Gastroesophageal sphincter (tissue), 4 donors: ENCODE measurements around the gene GMDS. TPM values are rescaled to one million over a fixed set of nuclear protein-coding genes. Genes with fewer than 3 reads are reported as not detected.

Source experiments
- ATAC-seq: fragments of 150-250 bp; one replicate; pipeline ENCODE4 v1.9.1; 2016; ENCODE audit warnings: mild to moderate bottlenecking, moderate library complexity
- H3K27ac ChIP-seq, 4 donors: fragments of 200-600 bp; sonication (generic) in 3 of 4; 1 replicate in 3 of 4; 2 replicates in 1 of 4; pipeline ENCODE4 v1.5.1; 2016 to 2019
- H3K27me3 ChIP-seq: fragments of 200-600 bp; sonication (generic); one replicate; pipeline ENCODE4 v1.5.1; 2019
- H3K36me3 ChIP-seq, 2 donors: fragments of 200-600 bp; sonication (generic); one replicate each; pipeline ENCODE4 v1.5.1; 2019; ENCODE audit warnings: control low read depth in 1 of 2
- H3K4me1 ChIP-seq, 3 donors: fragments of 200-600 bp; sonication (generic); 1 replicate in 2 of 3; 2 replicates in 1 of 3; pipeline ENCODE4 v1.5.1; 2016 to 2019; ENCODE audit warnings: control low read depth in 2 of 3
- H3K4me3 ChIP-seq, 2 donors: fragments of 200-600 bp; sonication (generic); one replicate each; pipeline ENCODE4 v1.5.1; 2019; ENCODE audit warnings: mild to moderate bottlenecking in 1 of 2, moderate library complexity in 1 of 2
- H3K9me3 ChIP-seq, 3 donors: fragments of 200-600 bp; sonication (generic); one replicate each; pipeline ENCODE4 v1.5.1; 2017 to 2019; ENCODE audit warnings: control low read depth in 2 of 3
- EP300 ChIP-seq: sonication (generic); formaldehyde crosslinking; IDR thresholded peaks from one replicate; pipeline ENCODE4 v1.6.1; 2017; ENCODE audit warnings: antibody characterized with exemption, mild to moderate bottlenecking
- POLR2A ChIP-seq, 2 donors: fragments of 450-650 bp; IDR thresholded peaks; one replicate each; pipeline ENCODE4 v1.6.1; 2017; ENCODE audit warnings: antibody characterized with exemption in 2 of 2, mild to moderate bottlenecking in 2 of 2, moderate library complexity in 1 of 2
- POLR2AphosphoS5 ChIP-seq: sonication (generic); formaldehyde crosslinking; IDR thresholded peaks from one replicate; pipeline ENCODE4 v1.6.1; 2017; ENCODE audit warnings: antibody characterized with exemption
- WGBS, 2 donors: methylation state at CpG; one replicate each; pipeline ENCODE4 v1.1.5; 2018; ENCODE audit warnings: low coverage in 1 of 2; 5-methylcytosine and 5-hydroxymethylcytosine counted together
- total RNA-seq, 4 donors: library from RNA; depleted of rRNA; stranded (reverse); fragments of >200 nt; gene quantifications; one replicate each; pipeline ENCODE4 v1.1.0, GENCODE V29; 2016
- TF ChIP-seq, protein P1 (sequence below), 4 experiments: fragments of 200-600 bp in 2 of 4; fragments of 450-650 bp in 2 of 4; sonication (generic) in 1 of 4; IDR thresholded peaks; one replicate each; pipeline ENCODE4 v1.5.1; 2017 to 2019; ENCODE audit warnings: antibody characterized with exemption in 4 of 4, mild to moderate bottlenecking in 2 of 4, moderate library complexity in 2 of 4

Gene GMDS
- total RNA-seq, 4 donors from 2014 or later, result 5.0 to 14.7 (median 6.4) TPM

GRCh38 chr6:1949538-1949937, 295.9 kb downstream of the GMDS start:
- H3K36me3 ChIP-seq, result no peaks in the 10 kb centered on the region
- no peaks in the 10 kb centered on the region for H3K9me3 ChIP-seq
- H3K4me1 ChIP-seq, result no peaks in the 10 kb centered on the region
- no peak overlapping the region for H3K27ac ChIP-seq
- no peaks in the 10 kb centered on the region for H3K27me3 ChIP-seq
- WGBS, 2 donors, result 83 to 93% methylated on average over 2 of the region's 2 CpGs
- no peak for ATAC-seq
- no peak for TF ChIP-seq POLR2A (IDR thresholded peaks at IDR 0.05)
- TF ChIP-seq EP300, result no peak
- H3K4me3 ChIP-seq, result no peak overlapping the region

DNA sequence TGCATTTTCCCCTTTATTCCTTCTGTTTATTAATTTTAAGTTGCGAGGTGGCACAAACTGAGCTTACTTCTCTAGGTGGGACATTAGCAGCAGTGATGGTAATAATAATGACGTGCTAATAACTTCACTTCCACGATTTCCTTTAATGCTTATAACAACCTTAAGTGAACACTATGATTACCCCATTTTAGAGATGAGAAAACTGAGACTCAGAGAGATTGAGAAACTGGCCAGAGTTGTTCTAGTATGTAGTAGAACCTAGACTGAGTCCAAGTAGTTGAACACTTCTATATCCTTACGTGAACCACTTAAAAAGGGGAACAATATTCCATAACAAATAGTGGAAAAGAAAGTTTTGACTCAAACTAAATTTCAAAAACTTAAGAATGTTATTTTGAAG, 297.5 kb downstream of the GMDS start:
- 94 to 100% methylated on average over 3 to 4 of the region's 4 CpGs for WGBS, 2 donors

DNA sequence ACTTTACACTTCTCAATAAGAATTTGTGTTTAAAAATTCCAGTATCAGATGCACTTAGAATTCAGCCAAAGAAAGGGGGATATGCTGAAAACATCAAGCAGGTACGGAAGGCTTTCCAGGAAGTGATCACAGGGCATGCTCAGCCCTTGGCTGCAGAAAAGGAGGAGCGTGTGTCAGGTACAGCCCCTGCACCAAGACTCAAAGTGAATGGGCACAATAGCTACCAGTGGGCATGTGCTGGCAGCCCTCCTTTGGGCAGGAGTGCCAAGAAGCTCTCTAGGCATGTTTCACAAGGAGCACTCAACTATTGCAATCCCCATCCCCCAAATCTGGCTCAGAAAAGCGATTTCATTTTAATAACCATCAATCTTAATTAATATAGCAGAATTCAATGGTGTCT, 298.8 kb downstream of the GMDS start:
- no peaks in the 10 kb centered on the region for H3K9me3 ChIP-seq
- 79 to 89% methylated on average over 2 to 3 of the region's 3 CpGs for WGBS, 2 donors
- no peaks in the 10 kb centered on the region for H3K27me3 ChIP-seq
- no peak for ATAC-seq
- no peak overlapping the region for H3K27ac ChIP-seq
- no peaks in the 10 kb centered on the region for H3K36me3 ChIP-seq
- no peaks in the 10 kb centered on the region for H3K4me1 ChIP-seq
- TF ChIP-seq POLR2A (IDR thresholded peaks at IDR 0.05), result no peak
- no peak overlapping the region for H3K4me3 ChIP-seq

More for the DNA sequence above, 297.5 kb downstream of the GMDS start:
- TF ChIP-seq, protein P1, sequence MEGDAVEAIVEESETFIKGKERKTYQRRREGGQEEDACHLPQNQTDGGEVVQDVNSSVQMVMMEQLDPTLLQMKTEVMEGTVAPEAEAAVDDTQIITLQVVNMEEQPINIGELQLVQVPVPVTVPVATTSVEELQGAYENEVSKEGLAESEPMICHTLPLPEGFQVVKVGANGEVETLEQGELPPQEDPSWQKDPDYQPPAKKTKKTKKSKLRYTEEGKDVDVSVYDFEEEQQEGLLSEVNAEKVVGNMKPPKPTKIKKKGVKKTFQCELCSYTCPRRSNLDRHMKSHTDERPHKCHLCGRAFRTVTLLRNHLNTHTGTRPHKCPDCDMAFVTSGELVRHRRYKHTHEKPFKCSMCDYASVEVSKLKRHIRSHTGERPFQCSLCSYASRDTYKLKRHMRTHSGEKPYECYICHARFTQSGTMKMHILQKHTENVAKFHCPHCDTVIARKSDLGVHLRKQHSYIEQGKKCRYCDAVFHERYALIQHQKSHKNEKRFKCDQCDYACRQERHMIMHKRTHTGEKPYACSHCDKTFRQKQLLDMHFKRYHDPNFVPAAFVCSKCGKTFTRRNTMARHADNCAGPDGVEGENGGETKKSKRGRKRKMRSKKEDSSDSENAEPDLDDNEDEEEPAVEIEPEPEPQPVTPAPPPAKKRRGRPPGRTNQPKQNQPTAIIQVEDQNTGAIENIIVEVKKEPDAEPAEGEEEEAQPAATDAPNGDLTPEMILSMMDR (IDR thresholded peaks at IDR 0.05), result no peak
- TF ChIP-seq POLR2AphosphoS5 (no peak), EP300 (no peak), POLR2A (IDR thresholded peaks at IDR 0.05) (no peak)
- H3K4me3 ChIP-seq, result no peak overlapping the region
- H3K9me3 ChIP-seq, result no peaks in the 10 kb centered on the region
- no peaks in the 10 kb centered on the region for H3K4me1 ChIP-seq
- no peaks in the 10 kb centered on the region for H3K36me3 ChIP-seq
- ATAC-seq, result no peak
- H3K27ac ChIP-seq, result no peak overlapping the region
- H3K27me3 ChIP-seq, result no peaks in the 10 kb centered on the region

- TF ChIP-seq, protein P1 (IDR thresholded peaks at IDR 0.05), result no peak
- no peak for TF ChIP-seq EP300
- TF ChIP-seq POLR2AphosphoS5, result no peak
These were observed 300.1 kb downstream of the GMDS start for GRCh38 chr6:1945235-1945832.

DNA sequence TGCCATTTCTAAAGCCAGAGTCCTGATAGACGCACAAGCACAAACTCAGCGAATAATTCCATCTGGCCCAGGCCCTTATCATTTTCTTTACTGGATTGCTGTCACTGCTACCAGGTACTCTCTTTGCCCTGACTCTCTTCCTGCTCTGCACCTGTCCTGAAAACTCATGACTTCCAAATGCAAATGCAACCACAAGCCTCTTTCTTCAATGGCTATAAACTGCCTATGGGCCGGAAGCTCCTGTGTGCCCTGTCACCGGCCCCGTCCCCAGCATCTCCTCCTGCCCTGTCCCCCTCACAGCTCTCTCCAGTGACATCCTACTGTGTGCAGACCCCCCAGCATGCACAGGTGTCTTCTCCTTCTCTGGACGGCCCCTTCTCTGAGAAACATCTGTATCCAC, 302.6 kb downstream of the GMDS start:
- H3K27ac ChIP-seq, result no peak overlapping the region
- no peak overlapping the region for H3K4me3 ChIP-seq
- no peaks in the 10 kb centered on the region for H3K27me3 ChIP-seq
- TF ChIP-seq POLR2A (IDR thresholded peaks at IDR 0.05) (no peak), EP300 (no peak), POLR2AphosphoS5 (no peak)
- no peaks in the 10 kb centered on the region for H3K4me1 ChIP-seq
- WGBS, 2 donors, result 87 to 98% methylated on average over 3 to 6 of the region's 6 CpGs
- H3K9me3 ChIP-seq, result no peaks in the 10 kb centered on the region
- ATAC-seq, result no peak
- no peaks in the 10 kb centered on the region for H3K36me3 ChIP-seq

More at GRCh38 chr6:1945235-1945832, 300.1 kb downstream of the GMDS start:
- Histone ChIP-seq H3K36me3 (no peaks in the 10 kb centered on the region), H3K27me3 (no peaks in the 10 kb centered on the region), H3K4me1 (no peaks in the 10 kb centered on the region), H3K27ac (no peak overlapping the region), H3K4me3 (no peak overlapping the region), H3K9me3 (no peaks in the 10 kb centered on the region)
- WGBS, 2 donors, result 70 to 95% methylated on average over 9 of the region's 9 CpGs
- no peak for ATAC-seq

GRCh38 chr6:1941534-1941933, 303.9 kb downstream of the GMDS start:
- Histone ChIP-seq H3K4me3 (no peak overlapping the region), H3K27ac (no peak overlapping the region), H3K27me3 (no peaks in the 10 kb centered on the region), H3K9me3 (no peaks in the 10 kb centered on the region), H3K36me3 (no peaks in the 10 kb centered on the region), H3K4me1 (no peaks in the 10 kb centered on the region)
- no peak for TF ChIP-seq POLR2AphosphoS5
- TF ChIP-seq POLR2A (IDR thresholded peaks at IDR 0.05), result no peak
- TF ChIP-seq, protein P1 (IDR thresholded peaks at IDR 0.05), result no peak
- TF ChIP-seq EP300, result no peak
- 77 to 100% methylated on average over 2 to 4 of the region's 4 CpGs for WGBS, 2 donors
- ATAC-seq, result no peak
